GM12878 (cell line): Measurements from ENCODE around the gene GRIP2. TPM values are rescaled to one million over a fixed set of nuclear protein-coding genes. Genes with fewer than 3 reads are reported as not detected.

ENCODE experiments used
- ATAC-seq: fragments of 200-7000 bp; cut with Tn5 transposase; 3 replicates; pipeline ENCODE4 v1.9.1; 2020; ENCODE audit warnings: mild to moderate bottlenecking, moderate library complexity
- BruUV-seq: library from RNA; stranded (reverse); fragments of 400-500 nt; replicated peaks from 2 replicates; lab custom pipeline; 2021; lab: Mats Ljungman, UMichigan
- CTCF ChIA-PET: fragments of 300-600 bp; sonication (Branson Sonifier 250); formaldehyde crosslinking; extraction: SDS; loops from one replicate; lab custom pipeline; 2021; ENCODE audit warnings: inconsistent platforms; lab: Yijun Ruan, JAX
- POLR2A ChIA-PET: fragments of 350-600 bp; formaldehyde crosslinking; extraction: SDS; loops from one replicate; lab custom pipeline; 2021; ENCODE audit warnings: inconsistent platforms; lab: Charles Lee
- RAD21 ChIA-PET: fragments of 300-600 bp; sonication (Branson Sonifier 250); formaldehyde crosslinking; loops from one replicate; lab custom pipeline; 2023; ENCODE audit warnings: antibody characterized with exemption; ENCODE audit not compliant: unreplicated experiment; lab: Charles Lee
- SMC1A ChIA-PET: fragments of 300-600 bp; sonication (Branson Sonifier 250); formaldehyde crosslinking; loops from one replicate; lab custom pipeline; 2023; ENCODE audit not compliant: unreplicated experiment, uncharacterized antibody; lab: Charles Lee
- DNase-seq: peaks from one replicate; pipeline ENCODE4 v3.0.0-alpha.2; 2011; ENCODE audit warnings: low read depth, low spot score
- FAIRE-seq: peaks from 3 replicates; lab custom pipeline; 2011; peaks lifted over from hg19 to GRCh38; lab: Jason Lieb, UNC
- H2AFZ ChIP-seq: 2 replicates; pipeline ENCODE4 v1.6.0; 2011; ENCODE audit warnings: low read depth, low read length, control low read depth; ENCODE audit not compliant: control insufficient read depth
- H3K27ac ChIP-seq: 2 replicates; pipeline ENCODE4 v1.5.1; 2011; ENCODE audit warnings: control low read depth; ENCODE audit not compliant: control insufficient read depth, insufficient read depth
- H3K27me3 ChIP-seq, 2 experiments: replicated peaks in 1 of 2; 2 replicates each; pipeline versions ENCODE4 v1.6.0 to v1.6.1; 2011; ENCODE audit warnings: low read length in 1 of 2; ENCODE audit not compliant: control insufficient read depth in 2 of 2, insufficient read depth in 2 of 2
- H3K36me3 ChIP-seq, 2 experiments: 2 replicates each; pipeline ENCODE4 v1.5.1; 2011; ENCODE audit warnings: low read length in 1 of 2; ENCODE audit not compliant: control insufficient read depth in 2 of 2, insufficient read depth in 2 of 2
- H3K4me1 ChIP-seq: 2 replicates; pipeline ENCODE4 v1.6.1; 2011; ENCODE audit warnings: mild to moderate bottlenecking, low read length, moderate library complexity, mixed read lengths; ENCODE audit not compliant: control insufficient read depth, insufficient read depth
- H3K4me2 ChIP-seq: 2 replicates; pipeline ENCODE4 v1.6.0; 2011; ENCODE audit warnings: control low read depth; ENCODE audit not compliant: control insufficient read depth, insufficient read depth
- H3K4me3 ChIP-seq: fragments of 200-600 bp; sonication (generic); 2 replicates; pipeline ENCODE4 v1.5.1; 2016
- H3K79me2 ChIP-seq: 2 replicates; pipeline ENCODE4 v1.6.0; 2011; ENCODE audit warnings: low read length; ENCODE audit not compliant: control insufficient read depth, insufficient read depth
- H3K9ac ChIP-seq: 2 replicates; pipeline ENCODE4 v1.8.0; 2011; ENCODE audit warnings: low read length, control low read depth, mixed read lengths; ENCODE audit not compliant: control insufficient read depth, insufficient read depth
- H3K9me3 ChIP-seq: replicated peaks from 3 replicates; pipeline ENCODE4 v1.5.1; 2011; ENCODE audit warnings: mild to moderate bottlenecking, low read length; ENCODE audit not compliant: control insufficient read depth, insufficient read depth
- H4K20me1 ChIP-seq: 2 replicates; pipeline ENCODE4 v1.6.0; 2011; ENCODE audit not compliant: control insufficient read depth, insufficient read depth
- CBFB ChIP-seq: IDR thresholded peaks from 2 replicates; pipeline ENCODE4 v1.6.1; 2016; ENCODE audit warnings: antibody characterized with exemption, low read depth
- CUX1 ChIP-seq: IDR thresholded peaks from 2 replicates; pipeline ENCODE4 v1.6.1; 2012; ENCODE audit warnings: improper control_type of control experiment, low read depth, low read length; ENCODE audit not compliant: insufficient replicate concordance
- EED ChIP-seq: sonication (generic); IDR thresholded peaks from 2 replicates; pipeline ENCODE4 v1.6.1; 2016; ENCODE audit warnings: antibody characterized with exemption, low read depth
- EZH2 ChIP-seq: IDR thresholded peaks from 2 replicates; pipeline ENCODE4 v1.6.1; 2012; ENCODE audit warnings: low read depth, mild to moderate bottlenecking, control low read depth, inconsistent platforms, low read length, borderline replicate concordance; ENCODE audit not compliant: control insufficient read depth
- FOXM1 ChIP-seq: IDR thresholded peaks from 2 replicates; pipeline ENCODE4 v1.6.1; 2012; ENCODE audit warnings: low read depth, mild to moderate bottlenecking, inconsistent platforms, low read length, moderate library complexity
- MYC ChIP-seq: IDR thresholded peaks from 2 replicates; pipeline ENCODE4 v1.6.1; 2011; ENCODE audit warnings: mild to moderate bottlenecking, low read length, moderate library complexity, inconsistent platforms; ENCODE audit not compliant: insufficient read depth, insufficient replicate concordance, insufficient read length, severe bottlenecking
- POLR2A ChIP-seq: IDR thresholded peaks from 2 replicates; pipeline ENCODE4 v1.6.1; 2011; ENCODE audit warnings: low read depth, mild to moderate bottlenecking, low read length
- RCOR1 ChIP-seq: conservative IDR thresholded peaks from 2 replicates; pipeline ENCODE4 v1.6.1; 2012; ENCODE audit warnings: low read depth, low read length, improper control_type of control experiment
- SMARCA5 ChIP-seq: fragments of 450-650 bp; IDR thresholded peaks from 2 replicates; pipeline ENCODE4 v1.6.1; 2017; ENCODE audit warnings: mild to moderate bottlenecking
- WGBS: methylation state at CpG from one replicate; pipeline ENCODE4 v1.1.6; 2016; ENCODE audit warnings: low lambda C conversion rate; ENCODE audit not compliant: insufficient replicate concordance, insufficient coverage; ENCODE audit errors: missing lambda C conversion rate; 5-methylcytosine and 5-hydroxymethylcytosine counted together
- in situ Hi-C: fragments of 300-500 bp; cut with MboI; formaldehyde crosslinking; loops from 9 replicates; pipeline ENCODE4 v1.14.3; 2018; ENCODE audit warnings: mixed read lengths
- intact Hi-C: fragments of 100-400 bp; cut with micrococcal nuclease; formaldehyde crosslinking; loops from one replicate; pipeline ENCODE4 v1.14.2; 2022; ENCODE audit not compliant: unreplicated experiment
- polyA plus RNA-seq, 11 experiments: library from polyadenylated mRNA; depleted of rRNA in 4 of 11; unstranded in 6 of 11; stranded (reverse) in 5 of 11; fragments of >200 nt; fragmentation: Nextera tagmentation in 4 of 11; fragmentation: Illumina TruSeq in 1 of 11; extraction: Ambion mirVana in 4 of 11; extraction: Trizol in 1 of 11; gene quantifications; 1 replicate in 1 of 11; 2 replicates in 10 of 11; pipeline versions ENCODE4 v1.2.1 to v1.2.3, GENCODE V29; 2011 to 2016; ENCODE audit warnings: inconsistent platforms in 2 of 11, missing spikeins in 2 of 11, low read depth in 1 of 11
- total RNA-seq, 4 experiments: library from RNA; depleted of rRNA in 3 of 4; stranded (reverse); fragments of >200 nt in 3 of 4; fragmentation: Illumina TruSeq in 1 of 4; extraction: Trizol in 1 of 4; gene quantifications; 2 replicates each; pipeline versions ENCODE4 v1.2.1 to v1.2.3, GENCODE V29; 2013 to 2021
- TF ChIP-seq, protein P1 (sequence below): fragments of 450-650 bp; IDR thresholded peaks from 2 replicates; pipeline ENCODE4 v1.6.1; 2017; ENCODE audit warnings: mild to moderate bottlenecking, moderate library complexity

Gene GRIP2
- total and polyA plus RNA-seq, 10 of the 15 experiments (the other 5 are each of a cell fraction or from before 2014, with no cell fraction given): not detected

DNA sequence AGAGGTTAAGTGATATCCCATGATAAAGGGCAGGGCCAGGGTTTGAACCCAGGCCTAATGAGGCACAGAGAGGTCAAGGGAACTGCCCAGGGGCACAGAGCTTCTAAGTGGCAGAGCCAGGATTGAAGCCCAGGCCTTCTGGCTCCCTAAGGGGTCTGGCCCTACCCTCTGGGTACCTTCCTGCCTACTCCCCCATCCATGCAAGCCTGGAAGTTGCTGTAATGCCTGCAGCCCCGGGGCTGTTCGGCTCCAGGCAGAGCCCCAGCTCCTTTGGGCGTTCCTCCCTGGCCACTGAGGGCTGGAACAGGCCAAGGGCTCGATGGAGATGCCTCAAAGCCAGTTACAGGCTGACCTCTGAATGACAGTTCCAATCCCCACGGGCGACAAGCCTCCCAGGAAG is 4.5 kb downstream of the GRIP2 start:
- TF ChIP-seq EZH2 (no peak), FOXM1 (no peak), POLR2A (no peak), EED (no peak), RCOR1 (no peak), CBFB (no peak), MYC (no peak), SMARCA5 (no peak), CUX1 (no peak)
- TF ChIP-seq, protein P1, sequence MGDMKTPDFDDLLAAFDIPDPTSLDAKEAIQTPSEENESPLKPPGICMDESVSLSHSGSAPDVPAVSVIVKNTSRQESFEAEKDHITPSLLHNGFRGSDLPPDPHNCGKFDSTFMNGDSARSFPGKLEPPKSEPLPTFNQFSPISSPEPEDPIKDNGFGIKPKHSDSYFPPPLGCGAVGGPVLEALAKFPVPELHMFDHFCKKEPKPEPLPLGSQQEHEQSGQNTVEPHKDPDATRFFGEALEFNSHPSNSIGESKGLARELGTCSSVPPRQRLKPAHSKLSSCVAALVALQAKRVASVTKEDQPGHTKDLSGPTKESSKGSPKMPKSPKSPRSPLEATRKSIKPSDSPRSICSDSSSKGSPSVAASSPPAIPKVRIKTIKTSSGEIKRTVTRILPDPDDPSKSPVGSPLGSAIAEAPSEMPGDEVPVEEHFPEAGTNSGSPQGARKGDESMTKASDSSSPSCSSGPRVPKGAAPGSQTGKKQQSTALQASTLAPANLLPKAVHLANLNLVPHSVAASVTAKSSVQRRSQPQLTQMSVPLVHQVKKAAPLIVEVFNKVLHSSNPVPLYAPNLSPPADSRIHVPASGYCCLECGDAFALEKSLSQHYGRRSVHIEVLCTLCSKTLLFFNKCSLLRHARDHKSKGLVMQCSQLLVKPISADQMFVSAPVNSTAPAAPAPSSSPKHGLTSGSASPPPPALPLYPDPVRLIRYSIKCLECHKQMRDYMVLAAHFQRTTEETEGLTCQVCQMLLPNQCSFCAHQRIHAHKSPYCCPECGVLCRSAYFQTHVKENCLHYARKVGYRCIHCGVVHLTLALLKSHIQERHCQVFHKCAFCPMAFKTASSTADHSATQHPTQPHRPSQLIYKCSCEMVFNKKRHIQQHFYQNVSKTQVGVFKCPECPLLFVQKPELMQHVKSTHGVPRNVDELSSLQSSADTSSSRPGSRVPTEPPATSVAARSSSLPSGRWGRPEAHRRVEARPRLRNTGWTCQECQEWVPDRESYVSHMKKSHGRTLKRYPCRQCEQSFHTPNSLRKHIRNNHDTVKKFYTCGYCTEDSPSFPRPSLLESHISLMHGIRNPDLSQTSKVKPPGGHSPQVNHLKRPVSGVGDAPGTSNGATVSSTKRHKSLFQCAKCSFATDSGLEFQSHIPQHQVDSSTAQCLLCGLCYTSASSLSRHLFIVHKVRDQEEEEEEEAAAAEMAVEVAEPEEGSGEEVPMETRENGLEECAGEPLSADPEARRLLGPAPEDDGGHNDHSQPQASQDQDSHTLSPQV: no peak
- Histone ChIP-seq H2AFZ (no peak overlapping the region), H3K27ac (no peak overlapping the region), H3K27me3 (peaks cover 2 to 3% of the 10 kb centered on the region in 2 experiments; a peak in 2 of 4 replicates), H3K9me3 (no peaks in the 10 kb centered on the region), H3K4me2 (no peak overlapping the region), H3K4me1 (no peaks in the 10 kb centered on the region), H3K79me2 (no peaks in the 10 kb centered on the region), H3K36me3 (no peaks in the 10 kb centered on the region), H4K20me1 (no peaks in the 10 kb centered on the region), H3K4me3 (no peak overlapping the region), H3K9ac (no peak overlapping the region)
- intact Hi-C loops: no loop called here
- ATAC-seq: no peak
- in situ Hi-C loops: no loop called here
- BruUV-seq: no TSS peak
- RAD21 ChIA-PET: no interaction called here
- SMC1A ChIA-PET: no interaction called here
- FAIRE-seq: no peak
- POLR2A ChIA-PET: no interaction called here
- CTCF ChIA-PET: no interaction called here
- 3% methylated on average over 6 of the region's 6 CpGs for WGBS
- DNase-seq: no peak
